Effector CD4-positive, alpha-beta T cell (primary cell): ENCODE measurements around the gene CHMP4B.

Experiments
- DNase-seq: peaks from one replicate; pipeline ENCODE4 v3.0.0-alpha.2; 2020
- total RNA-seq: gene quantifications from one replicate; lab custom pipeline; 2026; lab: John Stamatoyannopoulos, UW

CHMP4B gene
- total RNA-seq, result 31.5 reads per million, percentile 57 among the genes with 10 or more reads in this experiment

GRCh38 chr20:33810885-33811775 is at the start of gene CHMP4B:
Gene CHMP4B (plus strand): TSS chr20:33811348. CDS start chr20:33811469, 121 bp downstream.
- DNase-seq, result peak; percentile 99

- no peak for DNase-seq
Measured at GRCh38 chr20:33761698-33762250, 49.4 kb upstream of the CHMP4B start.

DNA sequence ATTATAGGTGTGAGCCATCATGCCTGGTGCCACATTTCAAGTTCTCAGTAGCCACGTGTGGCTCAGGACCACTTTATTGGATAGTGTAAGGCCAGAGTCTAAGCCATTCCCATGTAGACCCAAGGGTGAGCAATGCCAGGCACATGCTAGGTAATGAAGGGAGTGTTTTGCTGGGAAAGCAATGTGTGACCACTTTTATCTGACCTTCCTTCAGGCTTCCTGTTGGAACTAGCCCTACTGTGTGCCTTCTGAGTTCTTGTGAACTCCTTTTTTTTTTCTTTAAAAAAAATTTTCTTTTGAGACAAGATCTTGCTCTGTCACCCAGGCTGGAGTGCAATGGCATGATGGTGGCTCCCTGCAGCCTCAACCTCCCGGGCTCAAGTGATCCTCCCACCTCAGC is 46.0 kb upstream of the CHMP4B start:
- DNase-seq, result no peak

DNA sequence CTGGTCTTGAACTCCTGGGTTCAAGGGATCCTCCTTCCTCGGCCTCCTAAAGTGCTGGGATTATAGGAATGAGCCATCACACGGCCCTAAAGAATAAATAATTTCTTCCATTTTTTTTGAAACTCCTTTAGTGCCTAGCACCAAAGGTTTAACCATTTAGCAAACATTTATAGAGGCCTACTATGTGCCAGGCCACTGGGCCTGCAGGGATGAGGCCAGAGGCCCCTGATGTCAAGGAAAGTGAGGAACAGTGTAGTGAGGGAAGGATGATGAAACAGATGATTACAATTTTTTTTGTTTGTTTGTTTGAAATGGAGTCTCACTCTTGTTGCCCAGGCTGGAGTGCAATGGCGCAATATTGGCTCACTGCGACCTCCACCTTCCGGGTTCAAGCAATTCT is 45.6 kb upstream of the CHMP4B start:
- DNase-seq, result no peak

GRCh38 chr20:33766686-33767085 is 44.5 kb upstream of the CHMP4B start:
- no peak for DNase-seq

- DNase-seq, result no peak
Measured at GRCh38 chr20:33767777-33768138, 43.4 kb upstream of the CHMP4B start.

DNA sequence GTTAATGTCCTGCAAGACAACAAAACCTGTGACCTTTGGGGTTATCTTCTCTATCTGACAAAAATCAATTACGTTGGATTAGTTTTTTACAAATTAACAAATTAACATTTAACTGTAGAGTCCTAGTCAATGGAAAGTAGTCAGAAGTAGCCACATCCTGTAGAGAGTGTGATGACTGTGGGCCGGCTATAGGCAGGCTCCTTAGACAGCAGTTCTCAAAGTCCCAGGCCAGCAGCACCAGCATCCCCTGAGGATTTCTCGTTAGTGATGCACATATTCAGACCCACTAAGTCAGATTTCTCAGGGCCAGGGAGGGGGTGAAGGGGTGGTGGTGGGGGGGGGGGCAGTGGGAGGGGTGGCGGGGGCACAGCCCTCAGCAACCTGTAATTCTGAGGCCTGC is 42.1 kb upstream of the CHMP4B start:
- DNase-seq, result no peak

DNA sequence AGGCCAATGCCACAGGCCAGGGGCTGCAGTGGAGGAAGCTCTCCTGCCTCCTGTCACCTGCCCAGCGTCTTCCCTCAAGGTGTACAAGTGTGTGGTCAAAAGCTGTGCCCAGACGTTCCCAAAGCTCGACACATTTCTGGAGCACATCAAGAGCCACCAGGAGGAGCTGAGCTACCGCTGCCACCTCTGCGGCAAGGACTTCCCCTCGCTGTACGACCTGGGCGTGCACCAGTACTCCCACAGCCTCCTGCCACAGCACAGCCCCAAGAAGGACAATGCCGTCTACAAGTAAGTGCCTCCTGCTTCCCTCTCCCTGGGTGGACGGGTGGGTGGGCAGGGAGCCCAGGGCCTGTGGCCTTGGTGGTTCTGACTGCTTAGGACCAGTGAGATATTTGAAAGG is 41.1 kb upstream of the CHMP4B start:
- DNase-seq, result no peak

DNA sequence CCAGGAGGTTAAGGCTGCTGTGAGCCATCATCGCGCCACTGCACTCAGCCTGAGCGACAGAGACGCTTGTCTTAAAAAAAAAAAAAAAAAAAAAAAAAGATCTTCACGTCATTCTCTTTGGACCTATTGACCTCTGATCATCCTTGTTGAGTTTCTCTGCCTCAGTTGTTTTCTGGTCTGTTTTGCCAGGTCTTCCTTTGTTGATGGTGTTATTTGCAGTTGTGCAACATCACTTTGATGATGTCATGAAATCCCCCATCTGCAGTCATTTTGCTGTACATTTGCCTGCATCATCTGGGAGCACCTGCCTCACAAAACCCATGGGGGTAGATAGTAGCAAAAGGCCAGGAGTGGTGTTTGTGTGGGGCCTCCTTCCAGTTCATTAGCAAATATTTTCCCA is 39.2 kb upstream of the CHMP4B start:
- DNase-seq, result no peak

GRCh38 chr20:33772439-33772838 is 38.7 kb upstream of the CHMP4B start:
- no peak for DNase-seq

GRCh38 chr20:33773412-33774089 is 37.6 kb upstream of the CHMP4B start:
- no peak for DNase-seq

- no peak for DNase-seq
Measured at GRCh38 chr20:33777816-33778215, 33.3 kb upstream of the CHMP4B start.

DNA sequence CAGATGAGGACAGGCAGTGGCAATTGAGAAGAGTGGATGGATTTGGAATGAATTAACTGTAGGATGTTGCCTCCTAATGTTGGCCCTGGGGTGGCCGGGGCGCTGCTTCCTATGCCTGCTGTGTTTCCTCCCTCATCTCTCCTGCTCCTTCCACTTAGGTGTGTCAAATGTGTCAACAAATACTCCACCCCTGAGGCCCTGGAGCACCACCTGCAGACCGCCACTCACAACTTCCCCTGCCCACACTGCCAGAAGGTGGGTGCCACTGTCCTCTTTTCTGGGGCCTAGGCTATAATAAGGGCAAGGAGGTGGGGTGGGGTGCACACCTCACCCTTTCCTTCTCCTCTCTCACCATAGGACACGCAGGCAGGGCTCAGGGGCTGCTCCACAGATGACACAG is 30.0 kb upstream of the CHMP4B start:
- DNase-seq, result no peak

DNA sequence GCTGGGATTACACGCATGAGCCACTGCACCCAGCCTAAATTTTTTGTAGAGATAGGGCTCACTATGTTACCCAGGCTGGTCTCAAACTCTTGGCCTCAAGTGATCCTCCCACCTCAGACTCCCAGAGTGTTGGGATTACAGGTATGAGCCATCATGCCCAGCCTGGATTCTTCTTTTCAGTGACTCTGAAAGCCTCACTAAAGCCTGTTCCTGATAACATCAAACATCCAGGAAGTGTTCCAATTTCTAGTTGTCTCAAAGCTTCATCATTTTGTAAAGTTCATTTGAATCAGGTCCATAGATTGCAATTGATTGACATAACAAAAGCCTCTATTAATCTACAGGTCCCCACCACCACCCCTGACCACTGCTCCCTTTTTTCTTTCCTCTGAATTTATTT is 29.2 kb upstream of the CHMP4B start:
- DNase-seq, result no peak

GRCh38 chr20:33783256-33783655 is 27.9 kb upstream of the CHMP4B start:
- no peak for DNase-seq

DNA sequence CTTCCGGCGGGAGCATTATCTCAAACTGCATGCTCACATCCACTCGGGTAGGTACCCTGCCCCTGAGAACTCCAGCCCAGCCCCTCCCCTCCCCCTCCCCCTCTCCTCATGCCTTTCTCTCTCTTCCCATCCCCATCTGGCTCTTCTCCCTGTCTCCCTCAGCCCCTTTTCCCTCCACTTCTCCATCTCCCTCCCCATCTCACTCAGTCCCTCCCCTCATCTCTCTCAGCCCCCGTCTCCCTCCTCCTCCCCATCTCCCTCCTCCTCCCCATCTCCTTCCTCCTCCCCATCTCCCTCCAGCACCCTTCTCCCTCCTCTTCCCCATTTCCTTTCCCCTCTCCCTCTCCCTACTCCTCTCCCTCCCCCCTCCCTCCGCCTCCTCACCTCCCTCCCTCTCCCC is 27.3 kb upstream of the CHMP4B start:
- DNase-seq, result no peak

GRCh38 chr20:33784225-33784624 is 26.9 kb upstream of the CHMP4B start:
- DNase-seq, result no peak

- DNase-seq, result no peak
Measured at GRCh38 chr20:33785503-33785902, 25.6 kb upstream of the CHMP4B start.

GRCh38 chr20:33787253-33787891 is 23.8 kb upstream of the CHMP4B start:
- DNase-seq, result no peak

- DNase-seq, result no peak
Measured at GRCh38 chr20:33788351-33789049, 22.6 kb upstream of the CHMP4B start.

DNA sequence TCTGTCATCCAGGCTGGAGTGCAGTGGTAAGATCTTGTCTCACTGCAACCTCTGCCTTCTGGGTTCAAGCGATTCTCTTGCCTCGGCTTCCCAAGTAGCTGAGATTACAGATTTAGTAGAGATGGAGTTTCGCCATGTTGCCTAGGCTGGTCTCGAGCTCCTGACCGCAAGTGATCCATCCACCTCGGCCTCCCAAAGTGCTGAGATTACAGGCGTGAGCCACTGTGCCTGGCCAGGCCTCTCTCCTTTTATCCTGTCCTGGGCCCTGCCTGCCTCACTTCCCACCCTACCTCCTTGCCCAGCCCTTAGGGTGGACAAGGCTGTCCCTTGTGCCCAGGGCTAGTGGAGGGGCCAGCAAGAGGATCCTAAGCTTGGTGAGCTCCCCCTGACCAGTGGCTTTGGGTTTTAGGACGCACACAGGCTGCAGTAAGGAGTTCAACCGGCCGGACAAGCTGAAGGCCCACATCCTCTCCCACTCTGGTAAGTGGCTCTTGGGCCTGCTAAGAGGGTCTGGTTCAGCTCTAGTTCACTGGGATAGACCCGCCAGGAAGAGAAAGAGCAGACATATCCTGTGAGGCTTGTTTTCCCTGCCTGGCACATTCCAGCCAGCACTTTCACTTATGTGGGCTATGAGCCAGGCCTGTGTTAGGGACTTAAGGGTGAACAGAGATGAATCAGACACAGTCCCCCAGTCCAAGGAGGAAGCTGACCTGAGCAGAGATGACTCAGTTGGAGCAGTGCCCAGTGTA is 21.9 kb upstream of the CHMP4B start:
- DNase-seq, result no peak

DNA sequence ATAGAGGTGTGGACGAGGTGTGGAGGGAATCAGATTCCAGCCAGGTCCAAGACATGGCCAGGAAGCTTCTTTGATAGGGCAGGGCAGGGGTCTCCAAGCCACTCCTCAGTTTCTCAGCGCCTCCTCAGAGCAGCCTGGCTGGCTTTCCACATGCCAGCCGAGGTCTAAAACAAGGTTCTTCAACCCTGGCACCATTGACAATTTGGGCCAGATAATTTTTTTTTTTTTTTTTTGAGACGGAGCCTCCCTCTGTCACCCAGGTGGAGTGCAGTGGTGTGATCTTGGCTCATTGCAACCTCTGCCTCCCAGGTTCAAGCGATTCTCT is 21.3 kb upstream of the CHMP4B start:
- no peak for DNase-seq
